GM21737 (cell line): ENCODE measurements around the gene RSPH3.
"Not testable (repeated sequence)": the region's sequence is repeated elsewhere in the genome, so short reads cannot be mapped to it uniquely, and the experiment has no call there.

Source experiments
- ATAC-seq: cut with Tn5 transposase; IDR thresholded peaks from one replicate; pipeline ENCODE4 v1.9.1; 2021; ENCODE audit warnings: mild to moderate bottlenecking, moderate library complexity; ENCODE audit not compliant: unreplicated experiment

RSPH3 gene, protein sequence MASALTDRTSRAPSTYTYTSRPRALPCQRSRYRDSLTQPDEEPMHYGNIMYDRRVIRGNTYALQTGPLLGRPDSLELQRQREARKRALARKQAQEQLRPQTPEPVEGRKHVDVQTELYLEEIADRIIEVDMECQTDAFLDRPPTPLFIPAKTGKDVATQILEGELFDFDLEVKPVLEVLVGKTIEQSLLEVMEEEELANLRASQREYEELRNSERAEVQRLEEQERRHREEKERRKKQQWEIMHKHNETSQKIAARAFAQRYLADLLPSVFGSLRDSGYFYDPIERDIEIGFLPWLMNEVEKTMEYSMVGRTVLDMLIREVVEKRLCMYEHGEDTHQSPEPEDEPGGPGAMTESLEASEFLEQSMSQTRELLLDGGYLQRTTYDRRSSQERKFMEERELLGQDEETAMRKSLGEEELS

DNA sequence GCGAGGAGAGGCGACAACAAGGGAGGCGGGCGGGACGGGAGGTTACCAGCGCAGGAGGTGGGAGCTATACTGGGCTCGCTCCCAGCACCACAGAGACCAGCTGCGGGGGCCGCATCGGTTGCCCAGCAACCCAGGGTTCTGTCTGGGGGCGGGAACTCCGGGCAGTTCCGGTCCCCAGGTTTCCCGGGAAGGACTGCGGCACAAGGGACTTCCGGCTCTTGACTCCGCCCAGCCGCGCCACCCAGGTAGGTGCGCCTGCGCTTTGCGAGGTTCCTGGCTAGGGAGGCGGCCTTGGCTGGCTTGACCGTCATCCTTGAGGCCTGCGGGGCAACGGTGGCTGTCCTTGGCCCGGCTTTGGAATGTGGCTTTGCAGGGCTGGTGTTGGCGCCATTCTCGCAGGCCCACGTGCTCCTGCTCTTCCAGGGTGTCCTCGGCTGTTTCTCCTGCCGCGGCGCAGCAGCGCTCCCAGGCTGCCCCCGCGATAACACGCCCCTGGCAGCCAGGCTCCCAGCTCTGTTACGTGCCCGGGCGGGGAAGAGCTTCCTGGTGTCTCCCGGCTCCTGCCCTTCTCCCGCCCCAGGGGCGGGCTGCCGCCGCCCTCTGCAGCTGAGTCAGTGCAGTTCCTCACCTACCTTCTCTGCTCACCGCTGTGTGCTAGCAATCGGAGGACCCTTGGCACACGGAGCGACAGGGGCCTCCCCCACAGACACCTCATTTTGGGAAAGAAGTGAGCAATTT lies at the start of gene RSPH3:
Gene RSPH3, minus strand, starts transcription at position 537 of the 738 bp plus-strand sequence. CDS start 652 bp downstream, outside the sequence.
- peak; percentile 96 for ATAC-seq

DNA sequence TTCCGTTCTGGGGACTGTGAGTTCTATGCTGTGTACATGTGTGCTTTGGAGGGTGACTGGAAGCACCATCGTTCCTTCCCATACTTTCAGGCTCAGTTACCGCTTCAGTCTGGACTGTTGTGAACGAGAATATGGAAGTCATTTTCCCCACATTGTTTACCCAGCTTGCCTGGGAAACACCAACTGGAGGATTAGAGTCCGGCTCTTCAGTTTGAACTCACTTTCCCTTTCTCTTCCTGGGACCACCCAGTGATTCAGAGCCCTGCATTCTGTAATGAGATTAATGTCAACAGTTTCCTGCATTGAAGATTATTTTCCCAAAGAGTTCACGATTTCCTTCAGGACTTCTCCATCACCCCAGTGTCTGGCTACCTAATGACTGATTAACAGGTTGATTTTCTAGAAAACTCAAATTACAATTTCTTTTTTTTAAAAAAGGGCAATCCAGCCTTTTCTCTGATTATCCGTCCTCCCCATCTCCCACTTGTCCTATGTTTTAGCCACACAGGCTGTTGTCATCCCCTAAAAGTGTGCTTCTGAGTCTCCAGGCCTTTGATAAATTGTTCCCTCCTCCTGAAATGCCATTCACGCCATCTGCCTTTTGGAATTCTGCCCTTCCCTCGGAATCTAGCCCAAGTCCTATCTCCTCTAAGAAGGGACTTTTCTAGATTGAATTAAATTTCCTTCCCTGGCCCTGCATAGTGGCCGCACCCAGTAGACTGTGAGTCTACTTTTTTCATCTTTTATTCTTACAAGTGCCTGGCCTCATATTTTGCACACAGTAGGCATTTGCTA lies 48.1 kb upstream of the RSPH3 start:
- no peak for ATAC-seq

DNA sequence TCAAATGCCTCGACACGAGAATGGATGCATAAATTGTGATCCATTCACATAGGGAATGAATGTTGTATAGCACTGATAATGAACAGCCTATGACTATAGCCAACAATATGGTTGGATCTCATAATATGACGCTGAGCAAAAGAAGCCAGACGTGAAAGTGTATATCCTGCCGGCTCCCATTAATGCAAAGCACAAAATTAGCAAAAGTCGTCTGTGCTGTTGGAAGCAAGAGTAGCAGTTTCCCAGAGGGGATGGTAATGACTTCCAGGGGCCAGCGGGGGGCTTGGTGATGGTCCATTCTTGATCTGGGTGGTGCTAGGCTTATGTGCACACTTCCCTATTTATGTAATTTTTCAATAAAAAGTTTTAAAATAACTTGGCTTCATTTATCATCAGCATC lies 45.8 kb upstream of the RSPH3 start:
- no peak for ATAC-seq

DNA sequence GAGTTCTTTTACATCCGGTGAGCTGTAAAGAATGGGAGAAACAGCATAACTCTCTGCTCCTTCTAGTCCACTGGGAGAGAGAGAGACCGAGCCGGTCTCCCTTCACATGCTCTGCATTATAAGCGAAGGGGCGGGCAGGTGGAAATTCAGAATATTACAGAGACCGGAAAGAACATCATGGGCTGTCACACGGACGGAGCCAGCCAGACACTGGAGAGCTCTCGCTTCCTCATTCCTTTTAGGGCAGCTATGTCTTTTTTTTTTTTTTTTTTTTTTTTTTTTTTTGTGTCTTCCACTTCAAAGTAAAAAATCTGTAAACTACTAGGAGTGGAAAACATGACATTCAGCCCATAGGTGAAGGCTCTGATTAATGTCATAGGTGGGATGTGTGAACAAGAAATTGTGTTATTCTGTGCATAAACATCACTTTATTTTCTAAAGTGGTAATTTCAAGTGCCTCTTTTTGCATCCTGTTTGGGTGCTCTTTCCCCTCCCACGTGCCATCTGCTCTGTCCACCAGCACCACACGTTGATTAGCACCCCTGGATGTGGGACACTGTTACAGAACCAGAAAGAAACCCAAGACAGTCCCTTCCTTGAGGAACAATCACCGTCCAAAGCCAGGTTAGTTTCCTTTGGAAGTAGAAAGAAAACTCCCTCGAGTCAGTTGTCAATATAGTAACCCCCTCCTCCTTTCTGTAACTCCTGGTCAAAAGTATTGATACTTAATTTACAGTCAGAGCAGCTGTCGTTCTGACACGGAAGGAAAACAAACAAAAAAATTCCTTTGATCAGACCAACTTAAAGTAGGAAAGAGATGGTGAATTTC lies 45.1 kb upstream of the RSPH3 start, which contains the start of gene TAGAP:
Gene TAGAP, minus strand, starts transcription at position 93 of the 829 bp plus-strand sequence. CDS start 845 bp downstream, outside the sequence.
- peak; percentile 72 for ATAC-seq

DNA sequence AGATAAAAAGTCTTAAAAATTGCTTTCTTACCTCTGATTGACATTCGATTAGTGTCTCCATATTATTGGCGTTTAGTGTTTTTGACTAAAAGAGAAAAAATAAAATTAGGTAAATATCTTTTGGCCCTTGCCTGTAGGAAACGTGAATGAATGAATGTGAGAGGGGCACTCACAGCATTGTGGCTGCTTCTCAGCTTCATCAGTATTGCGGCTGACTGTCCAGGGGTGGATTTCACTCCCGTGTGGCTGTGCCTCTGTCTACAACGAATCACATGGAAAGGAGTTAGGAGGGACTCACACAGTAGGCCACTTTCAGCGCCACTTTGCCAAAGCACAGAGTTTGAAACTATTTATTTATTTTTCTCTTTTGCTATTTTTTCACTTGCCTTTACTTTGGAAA lies 43.9 kb upstream of the RSPH3 start:
- no peak for ATAC-seq

DNA sequence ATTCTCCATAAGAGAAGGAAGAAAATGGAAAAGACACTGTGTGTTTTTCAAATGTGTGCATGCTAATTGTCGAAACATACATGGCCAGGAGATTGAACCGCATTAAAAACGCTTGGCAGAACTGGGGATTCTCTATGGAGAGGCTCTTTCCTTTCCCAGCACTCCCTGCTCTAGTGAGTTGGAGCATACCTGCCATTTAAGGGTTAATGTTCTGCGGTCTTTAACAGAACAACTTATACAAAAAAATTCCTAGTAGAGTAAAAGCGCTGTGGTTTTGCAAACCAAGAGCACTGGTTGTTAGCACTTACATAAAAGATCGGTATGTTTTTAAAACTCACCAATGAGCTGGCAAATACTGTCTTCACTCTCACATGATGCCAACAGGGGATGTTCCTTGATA lies 43.2 kb upstream of the RSPH3 start:
- ATAC-seq = no peak

DNA sequence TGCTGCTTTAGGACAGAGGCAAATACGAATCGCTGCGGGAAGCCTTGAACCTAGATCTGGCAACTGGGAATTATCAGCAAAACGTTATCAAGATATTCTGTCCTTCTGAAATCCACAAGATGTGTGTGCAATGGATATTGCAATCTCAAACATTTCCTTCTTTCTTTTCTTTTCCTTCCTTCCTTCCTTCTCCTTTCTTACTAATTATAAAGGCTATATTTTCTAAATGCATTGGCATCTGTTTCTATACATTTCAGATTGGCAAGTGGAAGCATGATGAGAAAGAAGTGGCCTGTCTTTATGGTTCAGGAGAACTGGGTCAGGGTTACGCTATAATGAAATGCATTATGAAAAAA lies 42.8 kb upstream of the RSPH3 start:
- ATAC-seq = no peak

DNA sequence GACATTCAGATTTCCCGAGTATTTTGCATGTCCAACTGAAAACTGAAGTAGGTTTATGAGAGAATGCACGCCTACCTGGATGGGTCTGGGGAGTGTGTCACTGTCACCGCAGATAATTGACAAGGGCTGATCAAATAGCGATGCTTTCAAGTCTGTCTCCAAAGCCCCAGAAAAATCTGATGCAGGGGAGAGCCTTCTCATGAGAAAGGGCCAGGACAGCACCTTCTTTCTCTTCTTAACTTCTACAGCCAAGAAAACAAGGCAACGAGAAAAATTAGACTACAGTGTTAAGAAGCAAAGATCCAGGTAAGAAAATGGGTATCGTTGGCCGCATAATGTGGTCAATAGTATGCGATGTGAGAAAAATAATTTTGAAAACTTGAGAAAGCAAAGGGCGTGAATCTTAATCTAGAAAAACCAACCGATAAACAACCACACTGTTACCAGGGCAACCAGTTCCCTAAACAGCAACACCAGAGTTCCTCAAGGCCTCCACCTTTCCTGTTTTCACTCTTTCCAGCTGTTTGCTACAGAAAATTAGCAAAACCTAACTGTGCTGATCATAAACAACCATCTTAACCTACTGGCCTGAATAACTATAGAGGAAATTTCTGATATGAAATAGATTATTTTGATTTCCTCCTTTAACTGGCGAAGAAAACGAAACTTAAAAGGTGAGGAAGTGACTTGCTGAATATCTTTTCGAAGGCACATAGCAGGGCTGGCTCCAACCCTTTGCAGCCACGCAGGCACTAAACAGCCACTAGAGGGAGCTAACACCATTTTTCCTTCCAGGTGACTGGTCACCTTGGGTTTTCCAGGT lies 42.2 kb upstream of the RSPH3 start:
- peak; percentile 35 for ATAC-seq

DNA sequence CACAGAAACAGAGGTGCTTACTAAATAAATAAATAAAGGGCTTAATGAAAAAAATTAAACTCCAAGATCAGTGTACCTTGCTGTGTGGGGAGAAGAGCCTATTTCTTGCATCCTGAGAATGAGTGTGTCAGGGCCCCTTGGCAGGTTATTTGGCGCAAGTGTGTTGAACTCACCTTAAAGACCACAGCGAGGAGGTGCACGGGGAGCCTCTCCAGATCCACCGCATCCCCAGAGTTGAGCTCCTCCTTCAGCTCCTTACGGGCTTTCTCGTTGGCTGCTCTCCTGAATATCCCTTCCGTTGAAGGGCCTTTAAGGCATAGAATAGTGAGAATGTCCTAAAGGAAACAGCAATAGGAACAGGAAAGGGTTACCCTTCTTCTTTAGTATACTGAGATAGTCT lies 41.2 kb upstream of the RSPH3 start:
- ATAC-seq = no peak

DNA sequence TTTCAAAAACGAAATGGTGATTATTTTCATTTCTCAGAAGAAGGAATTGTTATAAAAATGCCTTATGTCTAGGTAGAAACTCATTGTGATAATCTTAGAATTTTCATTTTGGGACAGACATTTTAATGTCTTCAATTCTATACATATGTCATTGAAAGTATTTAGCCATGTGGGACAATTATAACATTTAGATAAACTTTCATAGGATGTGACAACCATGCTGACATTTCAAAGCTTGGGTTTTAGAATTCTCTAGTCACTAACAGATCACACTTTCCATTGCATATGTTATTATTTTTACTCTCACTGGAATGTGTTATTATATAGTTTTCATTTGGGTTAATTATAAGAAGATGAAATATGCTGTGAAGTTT lies 39.9 kb upstream of the RSPH3 start:
- no peak for ATAC-seq

DNA sequence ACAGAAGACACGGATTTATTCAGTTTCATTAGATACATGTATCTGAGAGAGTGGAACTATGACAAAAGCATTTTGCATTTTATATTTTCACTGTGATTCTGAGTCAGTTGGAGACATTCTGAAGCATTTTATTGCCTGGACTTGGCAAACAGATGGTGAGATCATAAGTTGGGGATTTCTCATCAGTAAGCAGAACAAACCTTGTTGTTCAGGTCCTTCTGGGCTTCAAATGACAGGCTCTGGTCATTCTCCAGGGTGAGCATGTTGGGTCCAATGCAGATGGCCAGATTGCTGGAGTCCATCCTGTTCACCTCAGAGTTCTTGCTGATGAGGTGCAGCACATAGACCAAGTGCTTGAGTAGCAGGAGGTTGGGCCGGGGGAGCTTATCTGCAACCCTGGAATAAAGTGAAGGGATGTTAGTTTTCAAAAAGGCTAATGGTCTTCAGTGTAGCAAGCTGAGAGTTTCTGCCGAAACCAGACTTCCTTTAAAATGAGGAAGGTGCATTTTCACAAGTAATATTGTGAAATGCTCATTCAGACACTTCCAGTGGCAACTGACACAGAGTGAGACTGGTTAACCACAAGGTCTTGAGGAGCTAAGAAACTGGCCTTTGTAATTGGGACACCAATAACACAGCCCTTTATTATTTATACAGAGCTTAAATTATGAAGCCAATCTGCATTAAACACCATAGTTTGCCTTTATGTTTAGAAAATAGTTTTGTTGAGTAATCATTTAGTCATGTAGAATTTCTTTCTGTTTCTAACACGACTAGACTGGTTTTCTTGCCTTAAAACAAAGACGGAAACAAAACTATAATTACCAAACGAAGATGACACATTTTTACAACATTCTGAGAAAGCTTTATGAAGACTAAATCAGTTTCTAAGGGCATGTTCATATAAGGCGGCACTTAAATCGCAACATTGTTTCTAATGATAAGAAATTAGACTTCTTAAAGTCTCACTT lies 39.2 kb upstream of the RSPH3 start:
- ATAC-seq = peak; percentile 70

DNA sequence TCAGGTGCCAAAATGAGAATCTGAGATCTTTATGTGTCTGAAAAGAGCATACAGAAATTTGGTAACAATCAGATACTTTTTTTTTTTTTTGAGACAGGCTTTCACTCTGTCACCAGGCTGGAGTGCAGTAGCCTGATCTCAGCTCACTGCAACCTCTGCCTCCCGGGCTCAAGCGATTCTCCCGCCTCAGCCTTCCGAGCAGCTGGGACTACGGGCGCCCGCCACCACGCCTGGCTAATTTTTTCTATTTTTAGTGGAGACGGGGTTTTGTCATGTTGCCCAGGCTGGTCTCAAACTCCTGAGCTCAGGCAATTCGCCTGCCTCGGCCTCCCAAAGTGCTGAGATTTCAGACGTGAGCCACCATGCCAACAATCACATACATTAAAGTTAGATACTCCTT lies 38.3 kb upstream of the RSPH3 start:
- not testable (repeated sequence) for ATAC-seq

DNA sequence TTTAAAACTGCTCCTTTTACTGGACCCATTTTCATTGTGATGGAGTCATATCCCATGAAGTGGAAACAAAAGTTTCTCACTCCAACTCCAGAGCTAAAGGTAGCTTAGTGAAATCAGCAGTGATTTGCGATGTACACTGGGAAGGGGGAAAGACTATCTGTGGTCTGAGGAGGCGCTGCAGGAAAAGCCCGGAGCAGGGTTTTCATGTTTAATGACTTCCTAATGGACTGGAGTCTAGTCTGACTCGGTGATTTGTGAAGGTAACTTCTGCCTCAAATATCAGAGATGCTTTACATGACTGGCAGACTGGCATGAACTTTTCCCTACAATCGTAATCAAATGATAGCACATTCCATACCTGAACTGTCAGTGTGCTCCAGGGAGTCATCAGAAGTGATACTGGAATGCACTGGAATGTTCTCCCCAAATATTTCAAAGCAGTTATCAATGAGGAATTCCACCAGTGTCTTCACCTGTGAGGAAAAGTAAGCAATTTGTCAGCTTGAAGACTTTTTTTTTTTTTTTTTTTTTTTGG lies 37.8 kb upstream of the RSPH3 start:
- no peak for ATAC-seq

DNA sequence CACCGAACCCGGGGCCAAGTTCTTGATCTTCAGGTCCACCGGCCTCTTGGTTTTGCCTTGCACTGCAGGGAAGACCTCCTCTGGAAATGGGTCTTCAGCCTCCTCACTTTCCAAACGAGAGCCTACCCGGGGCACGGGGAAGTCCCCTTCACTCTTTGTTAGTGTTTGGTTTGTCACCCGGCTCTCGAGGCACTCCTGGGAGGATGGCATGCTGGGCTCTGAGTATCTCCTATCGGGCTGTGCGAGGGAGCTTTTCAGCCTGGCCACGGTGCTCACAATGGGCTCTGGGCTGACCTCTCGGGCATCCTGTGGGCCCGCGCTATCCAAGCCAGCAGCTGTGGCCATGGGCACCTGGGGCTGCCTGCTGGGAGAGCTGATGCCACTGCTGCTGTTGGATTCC lies 36.7 kb upstream of the RSPH3 start:
- ATAC-seq = no peak

DNA sequence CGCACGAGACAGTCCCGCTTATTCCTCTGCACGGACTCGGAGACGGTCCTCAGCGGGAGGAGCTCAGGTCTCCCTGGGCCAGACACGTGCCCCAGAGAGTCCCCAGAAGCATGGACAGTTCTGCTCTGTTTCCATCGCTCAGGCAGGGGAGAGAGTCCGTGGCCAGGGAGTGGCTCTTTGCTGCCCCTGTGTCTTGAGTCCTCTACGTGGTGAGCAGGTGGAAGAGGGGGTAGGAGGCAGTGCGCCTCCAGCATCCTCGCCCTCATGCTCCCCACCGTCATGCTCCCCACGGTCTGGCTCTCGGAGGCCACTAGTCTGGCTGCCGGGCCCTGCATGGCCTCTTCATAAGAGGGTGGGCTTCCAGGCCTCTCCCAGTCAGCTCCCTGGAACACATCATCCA lies 35.9 kb upstream of the RSPH3 start:
- no peak for ATAC-seq

DNA sequence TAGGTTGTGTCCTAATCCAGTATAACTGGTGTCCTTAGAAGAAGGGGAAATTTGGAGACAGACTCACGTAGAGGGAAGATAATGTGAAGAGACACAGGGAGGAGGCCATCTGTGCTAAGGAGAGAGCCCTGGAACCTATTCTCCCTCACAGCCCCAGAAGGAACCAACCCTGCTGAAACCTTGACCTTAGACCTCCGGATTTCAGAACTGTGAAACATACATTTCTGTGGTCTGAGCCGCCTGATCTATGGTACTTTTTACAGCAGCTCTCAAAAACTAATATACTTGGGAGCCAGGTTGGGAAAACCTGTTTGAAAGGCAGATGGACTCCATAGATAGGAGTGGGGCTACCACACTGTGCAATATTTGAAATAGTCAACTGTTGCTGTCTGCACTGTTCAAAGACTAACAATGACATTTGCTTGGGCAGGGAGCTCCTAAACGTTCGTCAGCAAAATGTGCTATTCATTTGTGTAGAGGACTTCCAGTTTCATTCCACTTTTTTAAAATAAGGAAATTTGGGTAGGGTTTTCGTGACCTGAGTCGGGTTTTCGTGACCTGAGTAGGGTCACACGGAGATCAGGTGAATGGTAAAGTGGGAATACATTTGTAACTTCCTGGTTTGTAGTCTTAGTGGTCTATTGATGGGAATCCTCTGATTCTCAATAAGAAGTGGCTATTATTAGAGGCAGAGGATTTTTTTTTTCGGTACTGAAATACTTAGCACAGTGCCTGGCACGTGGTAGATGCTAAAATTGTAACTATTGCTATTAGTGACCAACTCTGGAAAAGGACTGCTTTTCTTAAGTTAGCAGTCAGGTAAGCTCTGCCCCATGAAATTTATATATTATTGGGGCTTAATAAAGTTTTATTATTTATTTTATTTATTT lies 33.4 kb upstream of the RSPH3 start:
- ATAC-seq = no peak

DNA sequence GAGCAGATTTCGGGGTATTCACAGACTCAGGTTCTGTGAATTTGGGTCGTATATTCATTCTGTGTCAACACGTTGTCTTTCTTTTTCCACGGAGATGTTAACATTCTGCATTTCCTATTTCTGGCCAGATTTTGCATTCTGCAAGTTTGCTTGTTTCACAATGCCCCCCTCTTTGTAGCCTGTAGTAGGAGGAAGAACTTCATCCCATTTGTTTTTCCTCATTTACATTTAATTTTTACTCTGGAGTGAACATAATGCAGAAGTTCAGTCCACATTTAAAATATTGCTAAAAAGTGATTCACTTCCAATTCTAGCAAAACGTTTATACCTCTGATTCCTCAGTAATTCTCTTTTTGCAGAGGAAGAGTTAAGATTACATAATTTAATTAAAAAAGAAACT lies 31.8 kb upstream of the RSPH3 start:
- ATAC-seq = no peak
